DOHH2 (cell line): ENCODE measurements around the gene TSC1.

ENCODE experiments used
- EZH2phosphoT487 ChIP-seq: fragments of 200-600 bp; sonication (generic); IDR thresholded peaks from 2 replicates; pipeline ENCODE4 v1.6.1; 2017; ENCODE audit warnings: borderline replicate concordance, mild to moderate bottlenecking, antibody characterized with exemption, low read length, moderate library complexity, mixed read lengths
- TF ChIP-seq, protein P1 (sequence below): fragments of 200-600 bp; sonication (generic); IDR thresholded peaks from one replicate; pipeline ENCODE4 v1.5.1; 2014; ENCODE audit warnings: antibody characterized with exemption, mild to moderate bottlenecking, low read depth, low read length; ENCODE audit not compliant: poor library complexity, severe bottlenecking

GRCh38 chr9:132912131-132912530 is 32.3 kb downstream of the TSC1 start:
- TF ChIP-seq, protein P1, sequence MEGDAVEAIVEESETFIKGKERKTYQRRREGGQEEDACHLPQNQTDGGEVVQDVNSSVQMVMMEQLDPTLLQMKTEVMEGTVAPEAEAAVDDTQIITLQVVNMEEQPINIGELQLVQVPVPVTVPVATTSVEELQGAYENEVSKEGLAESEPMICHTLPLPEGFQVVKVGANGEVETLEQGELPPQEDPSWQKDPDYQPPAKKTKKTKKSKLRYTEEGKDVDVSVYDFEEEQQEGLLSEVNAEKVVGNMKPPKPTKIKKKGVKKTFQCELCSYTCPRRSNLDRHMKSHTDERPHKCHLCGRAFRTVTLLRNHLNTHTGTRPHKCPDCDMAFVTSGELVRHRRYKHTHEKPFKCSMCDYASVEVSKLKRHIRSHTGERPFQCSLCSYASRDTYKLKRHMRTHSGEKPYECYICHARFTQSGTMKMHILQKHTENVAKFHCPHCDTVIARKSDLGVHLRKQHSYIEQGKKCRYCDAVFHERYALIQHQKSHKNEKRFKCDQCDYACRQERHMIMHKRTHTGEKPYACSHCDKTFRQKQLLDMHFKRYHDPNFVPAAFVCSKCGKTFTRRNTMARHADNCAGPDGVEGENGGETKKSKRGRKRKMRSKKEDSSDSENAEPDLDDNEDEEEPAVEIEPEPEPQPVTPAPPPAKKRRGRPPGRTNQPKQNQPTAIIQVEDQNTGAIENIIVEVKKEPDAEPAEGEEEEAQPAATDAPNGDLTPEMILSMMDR = no peak
- no peak for TF ChIP-seq EZH2phosphoT487
